Measurements from ENCODE around the gene KRT36.

DNA sequence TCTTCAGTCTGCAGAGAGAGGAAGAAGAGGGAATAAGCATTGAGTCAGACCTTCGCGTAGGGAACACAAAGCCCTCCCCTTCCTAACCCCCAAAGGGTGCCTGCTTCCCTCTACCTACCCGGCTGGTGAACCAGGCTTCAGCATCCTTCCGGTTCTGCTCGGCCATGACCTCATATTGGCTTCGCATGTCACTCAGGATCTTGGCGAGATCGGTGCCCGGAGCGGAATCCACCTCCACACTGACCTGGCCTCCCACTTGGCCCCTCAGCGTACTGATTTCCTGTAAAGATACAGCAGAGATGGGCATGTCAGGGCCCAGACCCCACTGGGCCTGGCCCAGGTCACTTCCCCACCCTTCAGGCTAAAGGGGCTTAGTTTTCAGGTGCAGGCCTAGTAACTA is 34.6 kb upstream of the KRT36 start:
- TF ChIP-seq POLR2A (IDR thresholded peaks at IDR 0.05) (no peak), POLR2AphosphoS5 (IDR thresholded peaks at IDR 0.05) (no peak)
- TF ChIP-seq, protein P1, sequence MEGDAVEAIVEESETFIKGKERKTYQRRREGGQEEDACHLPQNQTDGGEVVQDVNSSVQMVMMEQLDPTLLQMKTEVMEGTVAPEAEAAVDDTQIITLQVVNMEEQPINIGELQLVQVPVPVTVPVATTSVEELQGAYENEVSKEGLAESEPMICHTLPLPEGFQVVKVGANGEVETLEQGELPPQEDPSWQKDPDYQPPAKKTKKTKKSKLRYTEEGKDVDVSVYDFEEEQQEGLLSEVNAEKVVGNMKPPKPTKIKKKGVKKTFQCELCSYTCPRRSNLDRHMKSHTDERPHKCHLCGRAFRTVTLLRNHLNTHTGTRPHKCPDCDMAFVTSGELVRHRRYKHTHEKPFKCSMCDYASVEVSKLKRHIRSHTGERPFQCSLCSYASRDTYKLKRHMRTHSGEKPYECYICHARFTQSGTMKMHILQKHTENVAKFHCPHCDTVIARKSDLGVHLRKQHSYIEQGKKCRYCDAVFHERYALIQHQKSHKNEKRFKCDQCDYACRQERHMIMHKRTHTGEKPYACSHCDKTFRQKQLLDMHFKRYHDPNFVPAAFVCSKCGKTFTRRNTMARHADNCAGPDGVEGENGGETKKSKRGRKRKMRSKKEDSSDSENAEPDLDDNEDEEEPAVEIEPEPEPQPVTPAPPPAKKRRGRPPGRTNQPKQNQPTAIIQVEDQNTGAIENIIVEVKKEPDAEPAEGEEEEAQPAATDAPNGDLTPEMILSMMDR (IDR thresholded peaks at IDR 0.05) = no peak
